Measurements from ENCODE around the gene UBE2J2.
A peak's percentile ranks its signal among the peaks of the same experiment; 100 is the strongest.

Gene UBE2J2

GRCh38 chr1:1310109-1310385, 36.4 kb upstream of the UBE2J2 start:
- TF ChIP-seq ZBTB7A (IDR thresholded peaks at IDR 0.05; ENCODE audit: low read depth) (peak; percentile 16; the same call in 1 of the 2 replicates), NFIC (IDR thresholded peaks at IDR 0.05) (no peak), REST (IDR thresholded peaks at IDR 0.05; ENCODE audit: low read depth) (no peak)

- TF ChIP-seq CREB1 (IDR thresholded peaks at IDR 0.05; ENCODE audit: low read depth) (no peak), TAF1 (IDR thresholded peaks at IDR 0.05; ENCODE audit: low read depth) (0 out of 2 replicates have a peak, but pooled peaks have one; percentile 12), YY1 (IDR thresholded peaks at IDR 0.05; ENCODE audit: low read depth) (no peak), ZBTB7A (IDR thresholded peaks at IDR 0.05; ENCODE audit: low read depth) (0 out of 2 replicates have a peak, but pooled peaks have one; percentile 45), USF1 (IDR thresholded peaks at IDR 0.05) (no peak)
These were observed 35.8 kb upstream of the UBE2J2 start for GRCh38 chr1:1309251-1310108.

DNA sequence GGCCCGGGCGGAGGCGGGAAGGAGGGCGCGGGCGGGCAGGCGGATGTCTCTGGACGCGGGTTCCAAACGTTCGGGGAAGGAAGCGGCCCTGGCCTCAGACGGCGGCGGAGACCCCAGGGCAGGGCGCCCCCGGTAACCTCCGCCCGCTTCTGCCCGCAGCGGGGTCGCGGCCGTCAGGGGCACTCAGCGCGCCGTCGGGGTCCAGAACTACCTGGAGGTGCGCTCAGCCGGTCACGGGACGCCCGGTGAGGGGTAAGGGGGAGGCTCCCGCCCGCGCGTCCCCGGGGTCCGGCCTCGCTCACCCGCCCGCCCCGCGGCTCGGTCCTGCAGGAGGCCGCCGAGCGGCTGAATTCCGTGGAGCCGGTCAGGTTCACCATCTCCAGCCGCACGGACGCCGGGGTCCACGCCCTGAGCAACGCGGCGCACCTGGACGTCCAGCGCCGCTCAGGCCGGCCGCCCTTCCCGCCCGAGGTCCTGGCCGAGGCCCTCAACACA, 35.1 kb upstream of the UBE2J2 start:
- no peak for TF ChIP-seq REST (IDR thresholded peaks at IDR 0.05; ENCODE audit: low read depth)
- no peak for TF ChIP-seq RAD21 (IDR thresholded peaks at IDR 0.05; ENCODE audit: low read depth)
- TF ChIP-seq YY1 (IDR thresholded peaks at IDR 0.05; ENCODE audit: low read depth) = no peak
- TF ChIP-seq TAF1 (IDR thresholded peaks at IDR 0.05; ENCODE audit: low read depth) = no peak
- no peak for TF ChIP-seq CREB1 (IDR thresholded peaks at IDR 0.05; ENCODE audit: low read depth)
- no peak for TF ChIP-seq NFIC (IDR thresholded peaks at IDR 0.05)
- no peak for TF ChIP-seq EP300 (IDR thresholded peaks at IDR 0.05; ENCODE audit: borderline replicate concordance)
- TF ChIP-seq ZBTB7A (IDR thresholded peaks at IDR 0.05; ENCODE audit: low read depth) = no peak
- TF ChIP-seq TCF12 (IDR thresholded peaks at IDR 0.05; ENCODE audit: low read depth) = no peak; the same call in 1 of the 2 replicates
- TF ChIP-seq CEBPB (IDR thresholded peaks at IDR 0.05) = no peak

DNA sequence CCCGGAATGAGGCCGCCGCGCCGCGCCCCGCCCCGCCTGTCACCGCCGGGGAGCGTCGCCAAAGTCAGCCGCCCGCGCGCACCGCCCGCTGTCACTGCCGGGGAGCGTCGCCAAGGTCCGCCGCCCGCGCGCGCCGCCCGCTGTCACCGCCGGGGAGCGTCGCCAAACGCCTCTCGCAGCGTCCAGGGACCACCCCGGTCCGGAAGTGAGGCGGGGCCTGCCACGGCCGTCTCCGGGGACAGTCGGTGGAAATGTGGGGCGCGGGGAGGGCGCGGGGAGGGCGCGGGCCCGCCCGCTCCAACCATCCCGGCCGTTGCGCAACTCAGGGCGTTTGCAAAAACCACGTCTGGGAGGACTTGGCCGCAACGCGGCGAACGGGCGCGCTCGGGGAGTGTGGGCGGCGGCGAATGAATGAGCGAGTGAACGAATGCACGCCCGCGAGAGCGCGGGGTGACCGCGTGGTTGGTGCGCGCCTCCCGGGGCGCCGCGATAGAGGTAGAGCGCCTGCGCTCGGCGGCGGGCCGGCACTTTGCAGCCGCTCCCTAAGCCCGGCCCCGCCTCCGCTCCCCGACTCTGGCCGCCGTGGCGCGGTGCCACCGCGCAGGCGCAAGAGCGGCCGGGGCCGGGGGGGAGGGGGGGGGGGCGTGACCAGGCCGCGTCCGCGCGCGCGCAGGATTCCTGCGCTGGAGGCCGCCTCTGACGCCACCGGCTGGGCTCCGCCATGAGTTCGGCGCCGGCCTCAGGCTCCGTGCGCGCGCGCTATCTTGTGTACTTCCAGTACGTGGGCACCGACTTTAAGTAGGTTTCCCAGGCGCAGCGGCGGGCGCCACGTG, 34.5 kb upstream of the UBE2J2 start, which contains the start of the genes ACAP3 and PUSL1:
ACAP3 (minus strand) TSS at position 8 of the 833 bp plus-strand sequence. CDS start 115 bp downstream, outside the sequence.
PUSL1 (plus strand) TSS at position 675 of the 833 bp plus-strand sequence; CDS start at position 722, 47 bp downstream.
- TF ChIP-seq NFIC (IDR thresholded peaks at IDR 0.05) (peak; percentile 55; the same call in 1 of the 2 replicates), TEAD4 (IDR thresholded peaks at IDR 0.05) (peak; percentile 53), YY1 (IDR thresholded peaks at IDR 0.05; ENCODE audit: low read depth) (peak; percentile 78), EGR1 (IDR thresholded peaks at IDR 0.05) (peak; percentile 64), CREB1 (IDR thresholded peaks at IDR 0.05; ENCODE audit: low read depth) (0 out of 2 replicates have a peak, but pooled peaks have one; percentile 15), ZBTB7A (IDR thresholded peaks at IDR 0.05; ENCODE audit: low read depth) (peak; percentile 12; the same call in 1 of the 2 replicates), RAD21 (IDR thresholded peaks at IDR 0.05; ENCODE audit: low read depth) (no peak), FOXM1 (IDR thresholded peaks at IDR 0.05; ENCODE audit: borderline replicate concordance, low read depth) (no peak), USF1 (IDR thresholded peaks at IDR 0.05) (peak; percentile 48; the same call in 1 of the 2 replicates), MAX (IDR thresholded peaks at IDR 0.05) (peak; percentile 84), CEBPB (IDR thresholded peaks at IDR 0.05) (peak; percentile 98), EP300 (IDR thresholded peaks at IDR 0.05; ENCODE audit: borderline replicate concordance) (peak; percentile 49), TAF1 (IDR thresholded peaks at IDR 0.05; ENCODE audit: low read depth) (peak; percentile 56), TCF12 (IDR thresholded peaks at IDR 0.05; ENCODE audit: low read depth) (no peak; the same call in 1 of the 2 replicates)

DNA sequence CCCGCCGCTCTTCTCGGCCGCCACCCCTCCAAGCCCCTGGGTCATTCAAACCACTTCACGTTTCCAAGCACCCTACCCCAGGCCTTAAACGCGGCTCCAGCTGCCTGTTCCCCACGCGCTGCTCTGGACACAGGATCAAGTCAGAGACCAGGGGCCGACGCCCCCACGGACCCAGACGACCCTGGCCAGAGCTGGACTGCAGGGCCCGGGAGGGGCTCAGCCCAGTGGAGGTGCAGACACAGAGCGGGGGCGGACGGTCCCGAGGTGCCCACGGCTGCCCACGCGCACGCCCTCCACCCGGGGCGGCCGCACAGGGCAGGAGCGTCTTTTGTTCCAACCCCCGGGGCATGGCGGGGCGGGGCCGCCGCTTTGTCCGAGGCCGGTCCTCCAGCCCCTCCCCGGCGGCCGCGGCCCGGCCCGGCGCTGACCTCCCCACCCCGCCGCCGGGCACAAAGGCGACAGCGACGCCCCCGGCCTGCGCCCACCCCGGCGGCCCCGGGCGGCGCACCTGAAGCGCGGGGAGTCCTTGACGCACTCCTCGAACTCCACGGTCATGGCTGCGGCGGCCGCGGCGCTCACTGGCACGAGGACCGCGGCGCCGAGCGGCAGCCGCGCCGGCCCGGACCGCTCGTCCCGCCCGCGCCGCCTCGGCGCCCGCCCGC, 33.7 kb upstream of the UBE2J2 start:
- TF ChIP-seq NFIC (IDR thresholded peaks at IDR 0.05) (no peak), YY1 (IDR thresholded peaks at IDR 0.05; ENCODE audit: low read depth) (no peak), ZBTB7A (IDR thresholded peaks at IDR 0.05; ENCODE audit: low read depth) (peak; percentile 56), MAX (IDR thresholded peaks at IDR 0.05) (no peak), EGR1 (IDR thresholded peaks at IDR 0.05) (peak; percentile 86), CEBPB (IDR thresholded peaks at IDR 0.05) (no peak), USF1 (IDR thresholded peaks at IDR 0.05) (no peak), REST (IDR thresholded peaks at IDR 0.05; ENCODE audit: low read depth) (no peak), EP300 (IDR thresholded peaks at IDR 0.05; ENCODE audit: borderline replicate concordance) (no peak), TAF1 (IDR thresholded peaks at IDR 0.05; ENCODE audit: low read depth) (no peak), TCF12 (IDR thresholded peaks at IDR 0.05; ENCODE audit: low read depth) (no peak), RAD21 (IDR thresholded peaks at IDR 0.05; ENCODE audit: low read depth) (no peak), TEAD4 (IDR thresholded peaks at IDR 0.05) (no peak), CREB1 (IDR thresholded peaks at IDR 0.05; ENCODE audit: low read depth) (no peak), FOXM1 (IDR thresholded peaks at IDR 0.05; ENCODE audit: borderline replicate concordance, low read depth) (no peak)
